BJ (cell line): ENCODE data around the gene ALDH3B2. TPM values are rescaled to one million over a fixed set of nuclear protein-coding genes. Genes with fewer than 3 reads are reported as not detected.

Experiments
- CTCF ChIA-PET: fragments of 350-600 bp; formaldehyde crosslinking; extraction: SDS; loops from one replicate; lab custom pipeline; 2021; ENCODE audit warnings: antibody characterized with exemption, inconsistent platforms; lab: Yijun Ruan, JAX
- POLR2A ChIA-PET: fragments of 300-600 bp; sonication (Branson Sonifier 250); formaldehyde crosslinking; extraction: SDS; loops from one replicate; lab custom pipeline; 2021; ENCODE audit warnings: antibody characterized with exemption; lab: Charles Lee
- DNase-seq: peaks from one replicate; pipeline ENCODE4 v3.0.0-alpha.2; 2011; ENCODE audit warnings: low read depth
- H3K27me3 ChIP-seq: 2 replicates; pipeline ENCODE4 v1.6.0; 2011; ENCODE audit warnings: low read length; ENCODE audit not compliant: control insufficient read depth, insufficient read depth
- H3K36me3 ChIP-seq: 2 replicates; pipeline ENCODE4 v1.5.1; 2011; ENCODE audit warnings: low read length; ENCODE audit not compliant: control insufficient read depth, insufficient read depth
- H3K4me3 ChIP-seq: 2 replicates; pipeline ENCODE4 v1.5.1; 2011; ENCODE audit warnings: low read depth, mild to moderate bottlenecking, control low read depth, low read length
- polyA plus RNA-seq: library from polyadenylated mRNA; depleted of rRNA; stranded (reverse); fragments of >200 nt; gene quantifications from 2 replicates; pipeline ENCODE4 v1.2.3, GENCODE V29; 2011
- TF ChIP-seq, protein P1 (sequence below): IDR thresholded peaks from 2 replicates; pipeline ENCODE4 v1.5.1; 2011; ENCODE audit warnings: low read depth, mild to moderate bottlenecking, control low read depth, inconsistent platforms, low read length, moderate library complexity; ENCODE audit not compliant: insufficient read depth

Gene ALDH3B2
- polyA plus RNA-seq, 1 experiment: not detected

DNA sequence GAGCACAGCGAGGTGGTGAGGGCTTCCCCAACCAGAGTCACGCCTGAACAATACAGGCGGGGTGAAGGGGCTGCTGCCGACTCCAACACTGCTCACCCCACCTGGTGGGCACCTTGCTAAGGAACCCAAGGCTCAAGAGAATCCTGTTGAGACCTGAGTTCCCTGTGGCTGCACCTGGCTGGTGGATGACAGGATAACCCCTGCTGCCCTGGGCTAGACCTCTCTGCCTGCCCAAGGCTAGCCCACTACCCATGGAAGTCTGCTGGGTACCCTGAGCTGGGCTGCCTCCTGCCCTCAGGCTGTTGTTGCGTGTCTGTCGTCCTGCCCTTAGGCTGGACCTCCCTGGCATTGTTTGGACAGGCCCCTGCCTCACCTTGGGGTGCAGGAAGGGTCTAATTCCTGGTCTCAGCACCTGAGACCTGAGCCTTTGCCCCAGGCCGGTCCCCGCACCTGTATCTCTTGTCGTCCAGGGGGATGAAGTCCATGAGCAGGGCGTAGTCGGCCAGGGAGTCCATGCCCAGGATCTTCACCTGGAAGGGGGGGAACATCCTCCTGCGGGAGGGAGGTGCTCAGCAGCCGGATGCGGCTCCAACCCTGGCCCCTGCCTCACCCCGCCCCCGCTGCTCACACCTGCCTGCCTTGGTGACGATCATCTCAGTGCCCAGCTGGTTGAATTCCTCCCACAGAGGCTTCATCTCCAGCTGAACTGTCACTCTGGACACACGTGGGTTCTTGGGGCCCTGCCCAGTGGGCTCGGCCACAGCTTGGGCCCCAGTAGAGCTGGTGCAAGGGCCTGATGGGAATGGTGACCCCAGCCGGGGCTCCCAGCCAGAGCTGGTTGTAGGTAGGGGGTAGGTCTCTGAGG lies 39.8 kb downstream of the ALDH3B2 start:
- no peak for DNase-seq
- Histone ChIP-seq H3K4me3 (no peak overlapping the region), H3K27me3 (no peaks in the 10 kb centered on the region), H3K36me3 (no peaks in the 10 kb centered on the region)
- CTCF ChIA-PET: interaction anchor here (0.6 to 7.2 kb wide), 4 partner anchors 24 to 1240 kb away, joined by 3 to 65 read pairs (median 4); no protein-coding TSS in a partner anchor
- TF ChIP-seq, protein P1, sequence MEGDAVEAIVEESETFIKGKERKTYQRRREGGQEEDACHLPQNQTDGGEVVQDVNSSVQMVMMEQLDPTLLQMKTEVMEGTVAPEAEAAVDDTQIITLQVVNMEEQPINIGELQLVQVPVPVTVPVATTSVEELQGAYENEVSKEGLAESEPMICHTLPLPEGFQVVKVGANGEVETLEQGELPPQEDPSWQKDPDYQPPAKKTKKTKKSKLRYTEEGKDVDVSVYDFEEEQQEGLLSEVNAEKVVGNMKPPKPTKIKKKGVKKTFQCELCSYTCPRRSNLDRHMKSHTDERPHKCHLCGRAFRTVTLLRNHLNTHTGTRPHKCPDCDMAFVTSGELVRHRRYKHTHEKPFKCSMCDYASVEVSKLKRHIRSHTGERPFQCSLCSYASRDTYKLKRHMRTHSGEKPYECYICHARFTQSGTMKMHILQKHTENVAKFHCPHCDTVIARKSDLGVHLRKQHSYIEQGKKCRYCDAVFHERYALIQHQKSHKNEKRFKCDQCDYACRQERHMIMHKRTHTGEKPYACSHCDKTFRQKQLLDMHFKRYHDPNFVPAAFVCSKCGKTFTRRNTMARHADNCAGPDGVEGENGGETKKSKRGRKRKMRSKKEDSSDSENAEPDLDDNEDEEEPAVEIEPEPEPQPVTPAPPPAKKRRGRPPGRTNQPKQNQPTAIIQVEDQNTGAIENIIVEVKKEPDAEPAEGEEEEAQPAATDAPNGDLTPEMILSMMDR: no peak
- POLR2A ChIA-PET: no interaction called here

DNA sequence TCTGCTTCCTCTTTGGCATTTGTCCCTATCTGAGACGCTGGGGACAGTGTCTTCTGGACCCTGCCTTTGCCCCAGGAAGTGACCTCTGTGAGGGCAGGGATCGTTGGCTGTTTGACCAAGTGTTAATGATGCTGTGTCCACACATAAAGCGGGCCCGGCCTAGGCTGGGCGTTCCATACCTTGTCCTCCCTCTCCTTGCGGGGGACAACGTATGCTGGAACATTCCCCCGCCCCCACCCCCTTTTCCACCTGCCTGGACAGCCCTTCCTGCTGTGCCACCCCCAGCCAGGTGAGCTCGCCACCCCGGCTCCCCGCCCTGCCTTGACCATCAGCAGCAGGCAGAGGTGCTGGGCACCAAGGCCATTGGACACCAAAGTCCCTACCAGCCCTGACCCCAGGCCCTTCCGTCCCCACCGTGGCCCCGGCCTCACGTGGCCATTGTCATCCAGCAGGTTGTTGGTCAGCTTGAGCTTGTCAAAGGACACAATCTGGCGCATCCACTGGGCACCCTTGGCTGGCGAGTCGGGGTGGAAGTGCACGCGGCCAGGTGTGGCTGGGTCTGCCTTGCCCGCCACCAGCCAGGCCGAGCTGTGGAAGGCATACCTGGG lies 40.6 kb downstream of the ALDH3B2 start:
- no peak for DNase-seq
- ChIA-PET CTCF (interaction anchor here (1.5 to 7.2 kb wide), 2 partner anchors 24 to 62 kb away, joined by 4 to 65 read pairs; no protein-coding TSS in a partner anchor), POLR2A (no interaction called here)
- Histone ChIP-seq H3K27me3 (no peaks in the 10 kb centered on the region), H3K4me3 (no peak overlapping the region), H3K36me3 (no peaks in the 10 kb centered on the region)
- TF ChIP-seq, protein P1: no peak

DNA sequence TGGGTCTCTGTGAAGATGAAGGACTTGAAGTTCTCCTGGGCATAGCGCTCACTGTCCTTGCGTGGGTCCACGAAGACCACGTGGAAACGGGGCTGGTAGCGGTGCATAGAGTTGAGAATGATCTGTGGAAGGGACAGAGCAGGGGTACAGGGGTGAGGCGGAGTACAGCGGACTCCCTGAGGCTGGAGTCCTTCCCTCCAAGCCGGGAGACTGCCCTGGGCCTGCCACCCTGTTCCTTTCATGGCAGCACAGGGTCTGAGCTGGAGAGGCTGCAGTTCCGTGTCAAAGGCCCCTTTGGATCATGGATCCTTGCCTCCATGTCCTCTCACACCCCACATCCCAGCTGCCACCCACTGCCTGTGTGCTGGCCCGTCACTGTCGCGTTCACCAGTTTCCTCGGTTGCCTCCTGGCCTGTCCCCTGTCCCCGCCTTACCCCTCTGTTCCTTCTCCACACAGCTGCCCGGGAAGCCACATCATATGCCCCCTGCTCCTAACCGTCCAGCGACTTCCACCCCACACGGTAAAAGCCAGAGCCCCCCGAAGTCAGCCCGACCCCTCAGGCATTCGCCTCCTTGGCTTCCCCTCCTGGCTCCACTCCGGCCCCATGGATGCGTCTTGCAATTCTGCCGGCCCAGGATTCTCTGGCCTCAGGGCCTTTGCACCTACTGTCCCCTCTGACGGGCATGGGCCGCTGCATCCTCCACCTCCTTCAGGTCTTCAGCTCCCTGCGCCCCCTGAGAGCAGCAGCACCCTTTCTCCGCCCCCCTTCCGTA lies 41.3 kb downstream of the ALDH3B2 start:
- H3K27me3 ChIP-seq: no peaks in the 10 kb centered on the region
- DNase-seq: no peak
- no peaks in the 10 kb centered on the region for H3K36me3 ChIP-seq
- no peak overlapping the region for H3K4me3 ChIP-seq
- TF ChIP-seq, protein P1: no peak
- CTCF ChIA-PET: interaction anchor here (1.5 to 7.2 kb wide), 3 partner anchors 16 to 61 kb away, joined by 4 to 65 read pairs (median 48); partner anchors contain the start of gene ACY3
- POLR2A ChIA-PET: no interaction called here

DNA sequence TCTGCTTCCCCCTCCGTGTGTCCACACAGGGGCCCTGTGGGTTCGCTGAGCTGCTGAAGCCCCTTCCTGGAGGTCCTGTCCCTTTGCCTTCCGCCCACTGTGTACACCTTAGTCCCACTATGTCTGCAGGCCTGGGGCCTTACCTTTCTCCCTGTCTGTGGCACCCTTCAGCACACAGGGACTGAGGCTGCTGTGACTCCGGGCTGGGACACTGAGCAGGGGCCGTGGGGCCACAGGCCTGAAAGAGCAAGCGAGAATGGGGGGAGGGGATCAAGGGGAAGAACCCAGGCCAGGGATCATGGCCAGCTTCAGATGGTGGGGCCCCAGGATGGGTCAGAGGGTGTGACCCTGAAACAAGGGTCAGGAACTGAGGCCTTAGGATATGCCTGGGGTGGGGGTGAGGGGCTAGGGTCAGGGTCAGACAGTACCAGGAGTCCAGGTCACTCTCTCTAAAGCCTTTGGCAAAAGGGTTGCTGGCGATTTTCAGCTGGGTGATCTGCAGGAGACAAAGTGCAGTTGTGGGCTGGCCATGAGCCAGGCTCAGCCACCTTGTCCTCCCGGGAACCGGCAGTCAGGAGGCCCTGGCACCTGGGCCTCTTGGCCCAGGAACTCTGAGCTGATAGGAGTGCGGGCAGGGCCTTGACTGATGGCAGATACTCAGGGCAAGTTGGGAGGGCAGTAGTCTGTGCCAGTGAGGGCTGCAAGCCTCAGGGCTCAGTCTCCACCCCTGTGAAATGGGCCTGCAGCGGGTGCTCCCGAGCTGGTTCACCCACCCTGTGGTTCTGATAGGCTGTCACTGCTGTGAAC lies 42.0 kb downstream of the ALDH3B2 start:
- ChIA-PET POLR2A (no interaction called here), CTCF (interaction anchor here (0.6 to 7.2 kb wide), 3 partner anchors 8 to 26 kb away, joined by 3 to 65 read pairs (median 48); partner anchors contain the start of gene ACY3)
- H3K4me3 ChIP-seq: no peak overlapping the region
- TF ChIP-seq, protein P1: no peak
- H3K36me3 ChIP-seq: no peaks in the 10 kb centered on the region
- no peak for DNase-seq
- H3K27me3 ChIP-seq: no peaks in the 10 kb centered on the region
